Osteoblast (primary cell): ENCODE measurements around the gene SLC17A4. TPM values are rescaled to one million over a fixed set of nuclear protein-coding genes. Genes with fewer than 3 reads are reported as not detected.

Experiments
- DNase-seq: peaks from one replicate; pipeline ENCODE4 v3.0.0; 2011; ENCODE audit warnings: low spot score, mixed read lengths; ENCODE audit not compliant: insufficient read length; ENCODE audit errors: missing footprints
- H2AFZ ChIP-seq: 2 replicates; pipeline ENCODE4 v1.6.0; 2011; ENCODE audit warnings: mild to moderate bottlenecking, low read length
- H3K27ac ChIP-seq: 2 replicates; pipeline ENCODE4 v1.5.1; 2011; ENCODE audit warnings: mild to moderate bottlenecking, low read depth, low read length, moderate library complexity
- H3K27me3 ChIP-seq: 2 replicates; pipeline ENCODE4 v1.6.0; 2012; ENCODE audit warnings: mild to moderate bottlenecking, control low read depth, inconsistent platforms, low read length, moderate library complexity; ENCODE audit not compliant: insufficient read depth
- H3K36me3 ChIP-seq: 2 replicates; pipeline ENCODE4 v1.5.1; 2011; ENCODE audit warnings: mild to moderate bottlenecking, low read length, control low read depth, moderate library complexity; ENCODE audit not compliant: insufficient read depth
- H3K4me1 ChIP-seq: 2 replicates; pipeline ENCODE4 v1.5.1; 2011; ENCODE audit warnings: mild to moderate bottlenecking, low read length, control low read depth, moderate library complexity; ENCODE audit not compliant: insufficient read depth
- H3K4me2 ChIP-seq: 2 replicates; pipeline ENCODE4 v1.6.0; 2011; ENCODE audit warnings: mild to moderate bottlenecking, low read length; ENCODE audit not compliant: insufficient read depth
- H3K4me3 ChIP-seq: fragments of 200-600 bp; sonication (generic); 3 replicates; pipeline ENCODE4 v1.5.1; 2012; ENCODE audit warnings: mild to moderate bottlenecking, low read length, inconsistent platforms; ENCODE audit not compliant: insufficient read depth
- H3K79me2 ChIP-seq: 2 replicates; pipeline ENCODE4 v1.6.0; 2012; ENCODE audit warnings: mild to moderate bottlenecking, low read length, control low read depth, inconsistent platforms; ENCODE audit not compliant: insufficient read depth
- H3K9me3 ChIP-seq: 2 replicates; pipeline ENCODE4 v1.5.1; 2011; ENCODE audit warnings: low read depth, low read length, control low read depth
- H4K20me1 ChIP-seq: 2 replicates; pipeline ENCODE4 v1.6.0; 2012; ENCODE audit warnings: mild to moderate bottlenecking, low read length, control low read depth; ENCODE audit not compliant: insufficient read depth
- CTCF ChIP-seq: IDR thresholded peaks from 2 replicates; pipeline ENCODE4 v1.5.1; 2011; ENCODE audit warnings: mild to moderate bottlenecking, low read depth, low read length, moderate library complexity; ENCODE audit errors: extremely low read depth
- total RNA-seq: library from RNA; depleted of rRNA; stranded (reverse); fragments of >200 nt; gene quantifications from 2 replicates; pipeline ENCODE4 v1.2.3, GENCODE V29; 2012

The SLC17A4 gene
- total RNA-seq, 1 donor = not detected

- Histone ChIP-seq H3K4me3 (no peak overlapping the region), H3K27me3 (no peaks in the 10 kb centered on the region), H3K27ac (no peak overlapping the region), H3K4me2 (no peak overlapping the region), H3K4me1 (no peaks in the 10 kb centered on the region), H2AFZ (no peak overlapping the region), H3K36me3 (no peaks in the 10 kb centered on the region), H3K79me2 (no peaks in the 10 kb centered on the region), H4K20me1 (no peaks in the 10 kb centered on the region), H3K9me3 (no peaks in the 10 kb centered on the region)
- DNase-seq = no peak
- TF ChIP-seq CTCF = no peak
Measured at GRCh38 chr6:25756382-25757363, 2.1 kb downstream of the SLC17A4 start.

DNA sequence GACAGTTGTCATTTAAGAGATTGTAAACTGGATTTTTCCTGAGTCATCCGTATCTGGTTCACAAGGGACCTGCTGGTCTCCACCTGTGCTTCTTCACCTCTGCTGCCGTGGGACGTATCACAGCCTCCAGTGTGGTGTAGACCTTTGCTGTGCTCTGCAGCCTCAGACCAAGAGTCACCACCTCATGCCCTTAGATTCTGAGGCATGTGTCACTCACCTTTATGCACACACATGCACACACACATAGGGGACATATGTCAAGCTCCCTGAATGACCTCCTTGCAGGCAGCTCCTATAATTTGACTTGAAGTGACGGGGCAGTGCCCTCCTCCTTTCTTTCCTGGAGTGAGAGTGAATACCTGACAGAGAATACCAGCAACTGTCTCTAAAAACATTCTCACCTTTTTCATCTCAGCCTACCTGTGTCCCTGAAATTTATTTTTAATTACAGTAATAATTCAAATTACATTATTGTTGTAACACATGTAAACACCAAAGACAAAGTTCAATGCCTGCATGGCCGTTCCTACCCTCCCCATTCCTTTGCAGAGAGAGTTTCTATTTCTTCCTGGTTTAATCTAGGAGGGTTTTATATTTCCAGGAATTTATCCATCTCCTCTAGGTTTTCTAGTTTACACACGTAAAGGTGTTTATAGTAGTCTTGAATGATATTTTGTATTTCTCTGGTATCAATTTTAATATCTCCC lies 3.5 kb downstream of the SLC17A4 start:
- no peaks in the 10 kb centered on the region for H4K20me1 ChIP-seq
- H2AFZ ChIP-seq = no peak overlapping the region
- no peaks in the 10 kb centered on the region for H3K27me3 ChIP-seq
- H3K4me3 ChIP-seq = no peak overlapping the region
- no peak for TF ChIP-seq CTCF
- H3K27ac ChIP-seq = no peak overlapping the region
- H3K79me2 ChIP-seq = no peaks in the 10 kb centered on the region
- H3K9me3 ChIP-seq = no peaks in the 10 kb centered on the region
- no peaks in the 10 kb centered on the region for H3K36me3 ChIP-seq
- H3K4me2 ChIP-seq = no peak overlapping the region
- no peak for DNase-seq
- H3K4me1 ChIP-seq = no peaks in the 10 kb centered on the region

DNA sequence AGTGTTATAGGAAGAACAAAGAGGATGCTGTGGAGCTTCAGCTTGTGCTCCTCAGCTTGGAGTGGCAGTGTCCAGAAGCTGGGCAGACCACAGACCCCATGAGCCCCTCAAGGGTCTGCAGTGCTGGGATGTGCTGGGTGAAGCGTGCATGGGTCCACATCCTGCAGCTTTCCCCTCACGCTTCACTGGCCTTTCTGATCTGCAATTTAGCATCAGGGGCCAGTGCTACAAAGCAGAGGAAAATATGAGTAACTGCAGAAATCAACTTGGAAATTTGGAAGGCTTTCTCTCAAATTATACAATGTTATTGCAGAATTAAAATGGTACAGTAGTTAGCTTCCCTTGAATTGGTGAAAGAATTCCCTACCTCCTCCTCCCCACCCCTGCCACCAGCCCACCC lies 10.1 kb downstream of the SLC17A4 start:
- Histone ChIP-seq H3K79me2 (no peaks in the 10 kb centered on the region), H4K20me1 (no peaks in the 10 kb centered on the region), H3K4me2 (no peak overlapping the region), H3K36me3 (no peaks in the 10 kb centered on the region), H3K9me3 (no peaks in the 10 kb centered on the region), H3K27ac (no peak overlapping the region), H2AFZ (no peak overlapping the region), H3K27me3 (no peaks in the 10 kb centered on the region), H3K4me3 (no peak overlapping the region), H3K4me1 (no peaks in the 10 kb centered on the region)
- no peak for TF ChIP-seq CTCF
- no peak for DNase-seq

DNA sequence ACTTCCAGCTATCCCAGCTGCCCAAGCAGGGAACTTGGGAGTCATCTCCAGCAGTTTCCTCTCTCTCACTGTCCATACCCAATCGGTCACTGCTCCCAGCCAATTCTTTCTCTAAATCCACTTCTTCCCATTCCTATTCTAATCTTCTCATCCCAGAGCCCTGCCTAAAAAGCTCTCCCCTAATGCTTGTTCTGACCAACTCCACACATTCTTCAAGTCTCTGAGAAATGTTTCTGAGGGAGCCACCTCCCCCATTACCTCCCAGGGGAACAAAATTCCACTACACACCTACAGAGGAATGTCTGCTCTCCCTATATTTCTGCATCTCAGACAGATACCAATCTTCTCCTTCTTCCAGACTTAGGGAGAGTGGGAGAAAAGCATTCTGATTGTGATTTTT lies 14.0 kb downstream of the SLC17A4 start:
- DNase-seq = no peak
- H3K4me1 ChIP-seq = no peaks in the 10 kb centered on the region
- H3K27ac ChIP-seq = no peak overlapping the region
- H3K27me3 ChIP-seq = no peaks in the 10 kb centered on the region
- no peak for TF ChIP-seq CTCF
- H3K9me3 ChIP-seq = no peaks in the 10 kb centered on the region
- no peaks in the 10 kb centered on the region for H4K20me1 ChIP-seq
- no peak overlapping the region for H3K4me3 ChIP-seq
- H3K36me3 ChIP-seq = no peaks in the 10 kb centered on the region
- no peak overlapping the region for H3K4me2 ChIP-seq
- no peak overlapping the region for H2AFZ ChIP-seq
- H3K79me2 ChIP-seq = no peaks in the 10 kb centered on the region
